SU-DHL-6 (cell line): Measurements from ENCODE around the gene RANBP1.

ENCODE experiments used
- CTCF ChIP-seq: fragments of 200-600 bp; sonication (generic); IDR thresholded peaks from one replicate; pipeline ENCODE4 v1.5.1; 2017; ENCODE audit warnings: antibody characterized with exemption, mild to moderate bottlenecking, low read length, moderate library complexity; ENCODE audit not compliant: insufficient read depth, poor library complexity, severe bottlenecking
- EZH2phosphoT487 ChIP-seq: fragments of 200-600 bp; sonication (generic), shearing (Covaris generic); conservative IDR thresholded peaks from 2 replicates; pipeline ENCODE4 v1.6.1; 2018; ENCODE audit warnings: mild to moderate bottlenecking, antibody characterized with exemption, low read length, moderate library complexity, mixed read lengths

- no peak for TF ChIP-seq CTCF
- no peak for TF ChIP-seq EZH2phosphoT487
These were observed 1.9 kb downstream of the RANBP1 start for GRCh38 chr22:20117633-20118299.
